H1 (cell line): Measurements from ENCODE around the gene LTC4S. TPM values are rescaled to one million over a fixed set of nuclear protein-coding genes. Genes with fewer than 3 reads are reported as not detected.

ENCODE experiments used
- CTCF ChIA-PET: fragments of 300-600 bp; sonication (Branson Sonifier 250); formaldehyde crosslinking; loops from one replicate; lab custom pipeline; 2021; ENCODE audit not compliant: partially characterized antibody; lab: Charles Lee
- POLR2A ChIA-PET: fragments of 300-600 bp; sonication (Branson Sonifier 250); formaldehyde crosslinking; loops from one replicate; lab custom pipeline; 2021; ENCODE audit warnings: inconsistent platforms; ENCODE audit not compliant: partially characterized antibody; lab: Charles Lee
- DNase-seq, 2 experiments: peaks; one replicate each; pipeline versions ENCODE4 v3.0.0 to v3.0.0-alpha.2; 2010 to 2022; ENCODE audit warnings: low spot score in 2 of 2, low read depth in 1 of 2, mixed read lengths in 1 of 2
- FAIRE-seq: peaks from 2 replicates; lab custom pipeline; 2011; peaks lifted over from hg19 to GRCh38; lab: Jason Lieb, UNC
- H2AFZ ChIP-seq: 2 replicates; pipeline ENCODE4 v1.8.1; 2012; ENCODE audit warnings: low read length, inconsistent platforms
- H2AK5ac ChIP-seq: 2 replicates; pipeline ENCODE4 v1.6.1; 2013; ENCODE audit warnings: low read depth, low read length
- H2BK120ac ChIP-seq: replicated peaks from 2 replicates; pipeline ENCODE3; 2013; ENCODE audit warnings: low read depth, low read length, inconsistent platforms
- H2BK12ac ChIP-seq: 2 replicates; pipeline ENCODE4 v1.6.1; 2013; ENCODE audit warnings: low read depth, low read length
- H2BK15ac ChIP-seq: 2 replicates; pipeline ENCODE4 v1.6.1; 2013; ENCODE audit warnings: low read length
- H2BK20ac ChIP-seq: 2 replicates; pipeline ENCODE4 v1.6.1; 2013; ENCODE audit warnings: low read length
- H2BK5ac ChIP-seq: 2 replicates; pipeline ENCODE4 v1.6.1; 2013; ENCODE audit warnings: low read depth, low read length
- H3K14ac ChIP-seq: 2 replicates; pipeline ENCODE4 v1.6.1; 2013; ENCODE audit warnings: inconsistent platforms; ENCODE audit not compliant: insufficient read length
- H3K18ac ChIP-seq: 2 replicates; pipeline ENCODE4 v1.6.1; 2013; ENCODE audit warnings: low read length; ENCODE audit errors: extremely low read depth
- H3K23ac ChIP-seq: 2 replicates; pipeline ENCODE4 v1.6.1; 2013; ENCODE audit warnings: inconsistent platforms; ENCODE audit not compliant: insufficient read length
- H3K23me2 ChIP-seq: 2 replicates; pipeline ENCODE4 v1.6.1; 2013; ENCODE audit warnings: low read depth, low read length
- H3K27ac ChIP-seq: 2 replicates; pipeline ENCODE4 v1.6.1; 2011; ENCODE audit warnings: low read depth, low read length, inconsistent platforms
- H3K27me3 ChIP-seq, 4 experiments: replicated peaks in 1 of 4; 1 replicate in 1 of 4; 2 replicates in 3 of 4; pipeline versions ENCODE4 v1.6.1 to v1.8.1; 2011 to 2013; ENCODE audit warnings: low read length in 3 of 4, mild to moderate bottlenecking in 3 of 4, inconsistent platforms in 2 of 4, mixed read lengths in 2 of 4, moderate library complexity in 1 of 4; ENCODE audit not compliant: control insufficient read depth in 3 of 4, insufficient read depth in 3 of 4; ENCODE audit errors: extremely low read depth in 1 of 4
- H3K36me3 ChIP-seq, 4 experiments: 2 replicates each; pipeline versions ENCODE4 v1.6.1 to v1.8.1; 2011 to 2013; ENCODE audit warnings: mild to moderate bottlenecking in 4 of 4, low read length in 3 of 4, moderate library complexity in 2 of 4, control low read depth in 1 of 4, inconsistent platforms in 1 of 4; ENCODE audit not compliant: insufficient read depth in 4 of 4, control insufficient read depth in 2 of 4
- H3K4ac ChIP-seq: replicated peaks from 2 replicates; pipeline ENCODE3; 2013; ENCODE audit warnings: low read length, low read depth, mixed read lengths, inconsistent platforms; ENCODE audit not compliant: insufficient read length
- H3K4me1 ChIP-seq, 4 experiments: replicated peaks in 1 of 4; 1 replicate in 1 of 4; 2 replicates in 3 of 4; pipeline versions ENCODE4 v1.6.1 to v1.8.1; 2011 to 2013; ENCODE audit warnings: low read length in 3 of 4, inconsistent platforms in 2 of 4, mixed read lengths in 1 of 4; ENCODE audit not compliant: insufficient read depth in 4 of 4, control insufficient read depth in 3 of 4
- H3K4me2 ChIP-seq, 2 experiments: 2 replicates each; pipeline versions ENCODE4 v1.6.1 to v1.8.1; 2011 to 2013; ENCODE audit warnings: low read depth in 2 of 2, low read length in 2 of 2, control low read depth in 1 of 2, inconsistent platforms in 1 of 2, mild to moderate bottlenecking in 1 of 2; ENCODE audit not compliant: insufficient read depth in 1 of 2
- H3K4me3 ChIP-seq, 4 experiments: fragments of 200-600, 300-600 bp in 1 of 4; sonication (generic), shearing (Covaris generic), sonication (Bioruptor Twin) in 1 of 4; 2 replicates each; pipeline versions ENCODE4 v1.5.1 to v1.8.1; 2011 to 2016; ENCODE audit warnings: low read length in 4 of 4, low read depth in 3 of 4, control low read depth in 2 of 4, inconsistent platforms in 2 of 4, mild to moderate bottlenecking in 2 of 4, mixed read lengths in 1 of 4, moderate library complexity in 1 of 4; ENCODE audit not compliant: insufficient read depth in 2 of 4; ENCODE audit errors: extremely low read depth in 1 of 4
- H3K56ac ChIP-seq: replicated peaks from 2 replicates; pipeline ENCODE3; 2013; ENCODE audit warnings: low read depth, mild to moderate bottlenecking, mixed read lengths, low read length, inconsistent platforms; ENCODE audit not compliant: insufficient read length
- H3K79me1 ChIP-seq: 2 replicates; pipeline ENCODE4 v1.6.1; 2013; ENCODE audit warnings: low read depth, low read length, control low read depth
- H3K79me2 ChIP-seq, 2 experiments: 2 replicates each; pipeline versions ENCODE4 v1.6.1 to v1.8.1; 2012 to 2013; ENCODE audit warnings: low read length in 2 of 2, mild to moderate bottlenecking in 2 of 2, inconsistent platforms in 1 of 2; ENCODE audit not compliant: insufficient read depth in 2 of 2, control insufficient read depth in 1 of 2
- H3K9ac ChIP-seq, 4 experiments: replicated peaks in 1 of 4; 1 replicate in 1 of 4; 2 replicates in 3 of 4; pipeline versions ENCODE4 v1.6.1 to v1.8.1; 2011 to 2013; ENCODE audit warnings: low read depth in 3 of 4, low read length in 3 of 4, control low read depth in 2 of 4, mild to moderate bottlenecking in 2 of 4, moderate library complexity in 2 of 4, inconsistent platforms in 1 of 4; ENCODE audit errors: extremely low read depth in 1 of 4
- H3K9me3 ChIP-seq, 2 experiments: 2 replicates each; pipeline versions ENCODE4 v1.6.1 to v1.8.1; 2012 to 2013; ENCODE audit warnings: mild to moderate bottlenecking in 2 of 2, moderate library complexity in 2 of 2, control low read depth in 1 of 2, inconsistent platforms in 1 of 2, low read depth in 1 of 2, low read length in 1 of 2, mixed read lengths in 1 of 2; ENCODE audit not compliant: insufficient read depth in 2 of 2
- H4K20me1 ChIP-seq, 2 experiments: replicated peaks in 1 of 2; 2 replicates each; pipeline versions ENCODE3 to v1.8.1; 2011 to 2013; ENCODE audit warnings: inconsistent platforms in 2 of 2, low read length in 2 of 2, mild to moderate bottlenecking in 1 of 2; ENCODE audit not compliant: insufficient read depth in 2 of 2, control insufficient read depth in 1 of 2
- H4K5ac ChIP-seq: 2 replicates; pipeline ENCODE4 v1.6.1; 2013; ENCODE audit warnings: low read length, low read depth, mixed read lengths, inconsistent platforms; ENCODE audit not compliant: insufficient read length
- H4K8ac ChIP-seq: 2 replicates; pipeline ENCODE4 v1.8.0; 2013; ENCODE audit warnings: mild to moderate bottlenecking, moderate library complexity, low read length, inconsistent platforms; ENCODE audit not compliant: insufficient read depth; ENCODE audit errors: extremely low read depth
- H4K91ac ChIP-seq: replicated peaks from 2 replicates; pipeline ENCODE3; 2013; ENCODE audit warnings: low read length, mixed read lengths, inconsistent platforms; ENCODE audit not compliant: insufficient read length
- ATF2 ChIP-seq: IDR thresholded peaks from 2 replicates; pipeline ENCODE4 v1.6.1; 2012; ENCODE audit warnings: low read length, inconsistent platforms
- CHD1 ChIP-seq: IDR thresholded peaks from 2 replicates; pipeline ENCODE4 v1.6.1; 2012; ENCODE audit warnings: low read depth, low read length, improper control_type of control experiment
- EGR1 ChIP-seq: IDR thresholded peaks from 2 replicates; pipeline ENCODE4 v1.6.1; 2011; ENCODE audit warnings: low read depth, low read length, borderline replicate concordance
- EZH2 ChIP-seq: fragments of 200-600 bp; sonication (generic); IDR thresholded peaks from 2 replicates; pipeline ENCODE4 v1.7.1; 2012; ENCODE audit warnings: low read depth, mild to moderate bottlenecking, moderate library complexity, low read length, inconsistent platforms; ENCODE audit not compliant: severe bottlenecking
- JUND ChIP-seq: IDR thresholded peaks from 2 replicates; pipeline ENCODE4 v1.6.1; 2011; ENCODE audit warnings: mild to moderate bottlenecking, improper control_type of control experiment, low read length
- KDM1A ChIP-seq: fragments of 200-600, 300-600 bp; sonication (generic); IDR thresholded peaks from 2 replicates; pipeline ENCODE4 v1.7.1; 2016; ENCODE audit warnings: mild to moderate bottlenecking, low read length, borderline replicate concordance
- TAF1 ChIP-seq: IDR thresholded peaks from 2 replicates; pipeline ENCODE4 v1.6.1; 2011; ENCODE audit warnings: mild to moderate bottlenecking, low read depth, low read length
- USF2 ChIP-seq: IDR thresholded peaks from 2 replicates; pipeline ENCODE4 v1.6.1; 2011; ENCODE audit warnings: low read length, improper control_type of control experiment
- YY1 ChIP-seq: IDR thresholded peaks from 2 replicates; pipeline ENCODE4 v1.6.1; 2011; ENCODE audit warnings: low read depth, mild to moderate bottlenecking, low read length
- WGBS, 2 experiments: shearing (Covaris generic) in 1 of 2; methylation state at CpG; one replicate each; pipeline versions ENCODE4 v1.1.6 to v1.1.7; 2013 to 2015; ENCODE audit warnings: low lambda C conversion rate in 2 of 2, mixed read lengths in 2 of 2, inconsistent platforms in 1 of 2, low coverage in 1 of 2, missing lambda C conversion rate in 1 of 2; ENCODE audit not compliant: insufficient replicate concordance in 2 of 2, insufficient coverage in 1 of 2, insufficient read length in 1 of 2; ENCODE audit errors: extremely low coverage in 1 of 2, missing lambda C conversion rate in 1 of 2; 5-methylcytosine and 5-hydroxymethylcytosine counted together
- polyA plus RNA-seq, 7 experiments: library from polyadenylated mRNA; depleted of rRNA in 3 of 7; stranded (reverse) in 5 of 7; unstranded in 2 of 7; fragments of >200 nt in 5 of 7; fragments of 200-250 nt in 2 of 7; gene quantifications; 1 replicate in 5 of 7; 2 replicates in 1 of 7; 4 replicates in 1 of 7; pipeline versions ENCODE4 v1.2.1 to v1.2.3, GENCODE V29; 2011 to 2013; ENCODE audit warnings: missing spikeins in 2 of 7, mixed read lengths in 2 of 7
- total RNA-seq: library from RNA; stranded (reverse); fragmentation: NEBNext Ultra II Directional; extraction: Animal tissue kit (Norgen Biotek cat#: 25700); gene quantifications from 2 replicates; pipeline ENCODE4 v1.2.1, GENCODE V29; 2021

Gene LTC4S
- total and polyA plus RNA-seq, 2 of the 8 experiments (the other 6 are each of a cell fraction or from before 2014, with no cell fraction given): 2.2 to 3.7 TPM

GRCh38 chr5:179818746-179819295 is 25.0 kb downstream of the LTC4S start:
- H3K23me2 ChIP-seq: peaks cover 15% of the 10 kb centered on the region; the same call in 1 of the 2 replicates
- peak overlapping the region; percentile 76 for H3K4ac ChIP-seq
- no peak overlapping the region for H3K23ac ChIP-seq
- FAIRE-seq (no peak), DNase-seq (peak in 1 of 2 experiments; percentile 82)
- peak overlapping the region; percentile 99 for H4K91ac ChIP-seq
- H3K4me3 ChIP-seq: peak overlapping the region; percentile 3 to 91 (median 30); a peak in 5 of 8 replicates
- H3K79me2 ChIP-seq: peaks cover 4 to 24% of the 10 kb centered on the region in 2 experiments; a peak in 2 of 4 replicates
- peaks cover 0 to 6% (median 3%) of the 10 kb centered on the region in 4 experiments; a peak in 4 of 8 replicates for H3K36me3 ChIP-seq
- H2BK20ac ChIP-seq: peak overlapping the region; percentile 51; the same call in 1 of the 2 replicates
- H3K4me2 ChIP-seq: peak overlapping the region; percentile 54 to 58
- peak overlapping the region; percentile 96 for H2BK5ac ChIP-seq
- POLR2A ChIA-PET: interaction anchor here (0.6 to 12.6 kb wide), 8 partner anchors 8 to 196 kb away, joined by 3 to 207 read pairs (median 6); partner anchors contain the start of genes HNRNPH1, LTC4S, MGAT4B and MRNIP
- peak overlapping the region; percentile 1 for H4K5ac ChIP-seq
- H3K9me3 ChIP-seq: no peaks in the 10 kb centered on the region
- peak overlapping the region; percentile 97; the same call in 1 of the 2 replicates for H2BK12ac ChIP-seq
- H3K18ac ChIP-seq: peak overlapping the region; percentile 99
- H4K20me1 ChIP-seq: peaks cover 8 to 17% of the 10 kb centered on the region in 2 experiments
- H3K4me1 ChIP-seq: peaks cover 4 to 40% (median 34%) of the 10 kb centered on the region in 4 experiments
- WGBS, 2 experiments: 10% methylated on average over 13 of the region's 35 CpGs; no CpG with 5 or more reads in 1 of the 2 experiments
- peak overlapping the region; percentile 93 for H4K8ac ChIP-seq
- H2AK5ac ChIP-seq: no peak overlapping the region
- peak overlapping the region; percentile 55; the same call in 1 of the 2 replicates for H2BK15ac ChIP-seq
- peak overlapping the region; percentile 67 for H3K27ac ChIP-seq
- H3K9ac ChIP-seq: 0 out of 7 replicates have a peak overlapping the region, but pooled peaks of 1 of the 4 experiments have one; percentile 34
- H3K14ac ChIP-seq: no peak overlapping the region
- H3K56ac ChIP-seq: no peak overlapping the region
- peaks cover 8% of the 10 kb centered on the region for H3K79me1 ChIP-seq
- no peak overlapping the region for H2BK120ac ChIP-seq
- H2AFZ ChIP-seq: no peak overlapping the region
- H3K27me3 ChIP-seq: peaks cover 0 to 5% (median 2%) of the 10 kb centered on the region in 4 experiments; a peak in 2 of 7 replicates
- CTCF ChIA-PET: interaction anchor here (1.1 to 1.6 kb wide), 2 partner anchors 25 to 50 kb away, joined by 3 to 5 read pairs; no protein-coding TSS in a partner anchor
- TF ChIP-seq TAF1 (peak; percentile 37; the same call in 1 of the 2 replicates), EZH2 (no peak), ATF2 (no peak), JUND (peak; percentile 91), EGR1 (peak; percentile 58; the same call in 1 of the 2 replicates), CHD1 (no peak), YY1 (peak; percentile 67), KDM1A (peak; percentile 75; the same call in 1 of the 2 replicates), USF2 (peak; percentile 78)
